ENCODE results near the gene TMEM169.

DNA sequence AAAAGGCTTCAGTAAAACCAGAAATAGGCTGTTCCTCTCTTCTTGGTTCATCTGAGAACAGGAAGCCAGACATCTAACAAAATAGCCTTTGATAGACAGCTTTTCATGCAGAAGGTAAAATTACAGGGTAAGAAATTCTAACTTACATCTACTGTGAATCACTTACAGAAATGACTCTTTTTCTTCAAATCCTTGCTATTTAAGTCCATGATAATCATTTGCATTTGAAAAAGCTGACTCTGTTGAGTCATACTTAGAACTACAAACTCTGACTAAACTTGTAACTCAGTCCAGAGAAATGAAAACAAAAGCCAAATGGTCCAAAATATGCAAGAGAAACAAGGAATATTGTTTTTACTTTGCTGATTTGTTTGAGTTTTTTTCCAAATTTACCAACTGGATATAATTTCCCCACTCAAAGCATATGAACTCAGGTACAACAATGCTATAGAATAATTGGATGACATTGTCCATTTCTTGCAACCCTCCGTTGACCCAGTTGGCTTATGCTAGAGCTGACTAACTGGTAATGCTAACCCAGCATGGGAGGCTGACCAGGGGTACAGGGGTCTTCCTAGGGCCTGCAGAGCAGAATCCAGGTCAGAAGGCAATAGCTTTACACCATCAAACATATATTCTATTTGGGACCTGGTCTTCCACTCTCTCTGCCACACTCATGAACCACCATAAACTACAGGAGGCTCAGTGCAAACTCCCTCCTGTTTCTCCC lies 49.6 kb upstream of the TMEM169 start:
- TF ChIP-seq RFX5 (IDR thresholded peaks at IDR 0.05; ENCODE audit: low read depth, low read length) (no peak), ATF7 (IDR thresholded peaks at IDR 0.05; ENCODE audit: low read depth) (peak; percentile 73), CHD1 (IDR thresholded peaks at IDR 0.05; ENCODE audit: low read depth, low read length) (no peak), CTCF (IDR thresholded peaks at IDR 0.05 in 2 of 3, conservative IDR thresholded peaks at IDR 0.05 in 1 of 3; ENCODE audit: control insufficient read depth in 2 of 3, extremely low read depth in 1 of 3, insufficient read depth in 1 of 3, low read depth in 3 of 3, low read length in 3 of 3) (no peak), POLR2AphosphoS5 (IDR thresholded peaks at IDR 0.05; ENCODE audit: low read length) (peak; percentile 56; the same call in 1 of the 2 replicates), SREBF2 (IDR thresholded peaks at IDR 0.05; ENCODE audit: low read length) (no peak), TCF12 (IDR thresholded peaks at IDR 0.05; ENCODE audit: low read depth, low read length) (no peak), TCF7 (IDR thresholded peaks at IDR 0.05; ENCODE audit: borderline replicate concordance) (no peak; the same call in 1 of the 2 replicates), POLR2A (IDR thresholded peaks at IDR 0.05; ENCODE audit: low read depth, low read length) (no peak), CEBPZ (IDR thresholded peaks at IDR 0.05; ENCODE audit: low read depth, low read length) (no peak), SP1 (IDR thresholded peaks at IDR 0.05; ENCODE audit: low read depth, low read length) (no peak), EZH2 (IDR thresholded peaks at IDR 0.05; ENCODE audit: borderline replicate concordance, control insufficient read depth, low read depth, low read length) (no peak)
